ENCODE data around the gene TLR6. TPM values are rescaled to one million over a fixed set of nuclear protein-coding genes. Genes with fewer than 3 reads are reported as not detected.

Gene TLR6
- total and polyA plus RNA-seq, 10 of the 15 experiments (the other 5 are each of a cell fraction or from before 2014, with no cell fraction given) = 1.1 to 49.4 (median 12.5) TPM

GRCh38 chr4:38820329-38821061 is 36.1 kb downstream of the TLR6 start (continued):
- TF ChIP-seq SKIL (IDR thresholded peaks at IDR 0.05; ENCODE audit: low read depth, poor library complexity, severe bottlenecking) = peak; percentile 52
- TF ChIP-seq ZNF384 (IDR thresholded peaks at IDR 0.05; ENCODE audit: borderline replicate concordance, low read depth, low read length) = 0 out of 2 replicates have a peak, but pooled peaks have one; percentile 20
- peak; percentile 75; the same call in 1 of the 2 replicates for TF ChIP-seq HDGF (IDR thresholded peaks at IDR 0.05)
- no peak for TF ChIP-seq SP1 (IDR thresholded peaks at IDR 0.05; ENCODE audit: low read depth, low read length)
- peak; percentile 66 for TF ChIP-seq NBN (IDR thresholded peaks at IDR 0.05)
- peak; percentile 83 for TF ChIP-seq MTA2 (IDR thresholded peaks at IDR 0.05; ENCODE audit: low read depth)
- no peak for TF ChIP-seq CTCF (IDR thresholded peaks at IDR 0.05 in 2 of 3, conservative IDR thresholded peaks at IDR 0.05 in 1 of 3; ENCODE audit: control insufficient read depth in 2 of 3, extremely low read depth in 1 of 3, insufficient read depth in 1 of 3, low read depth in 3 of 3, low read length in 3 of 3)
- no peak for TF ChIP-seq NR2C1 (IDR thresholded peaks at IDR 0.05)
- TF ChIP-seq NFYA (IDR thresholded peaks at IDR 0.05; ENCODE audit: borderline replicate concordance, low read depth, low read length) = no peak
- peak; percentile 60; the same call in 1 of the 2 replicates for TF ChIP-seq GATAD2B (conservative IDR thresholded peaks at IDR 0.05; ENCODE audit: low read depth)
- TF ChIP-seq CREM (IDR thresholded peaks at IDR 0.05; ENCODE audit: low read depth) = 0 out of 2 replicates have a peak, but pooled peaks have one; percentile 37
- 0 out of 2 replicates have a peak, but pooled peaks have one; percentile 29 for TF ChIP-seq GABPA (IDR thresholded peaks at IDR 0.05; ENCODE audit: low read depth)
- 0 out of 2 replicates have a peak, but pooled peaks have one; percentile 51 for TF ChIP-seq MEF2A (IDR thresholded peaks at IDR 0.05; ENCODE audit: insufficient read depth, low read depth, low read length)
- no peak for TF ChIP-seq KAT2A (conservative IDR thresholded peaks at IDR 0.05; ENCODE audit: control insufficient read depth, low read depth, low read length)
- peak; percentile 22; the same call in 1 of the 3 replicates for TF ChIP-seq POU2F2 (IDR thresholded peaks at IDR 0.05; ENCODE audit: borderline replicate concordance, low read depth, low read length)
- TF ChIP-seq JUND (IDR thresholded peaks at IDR 0.05; ENCODE audit: low read depth, low read length) = peak; percentile 16; the same call in 1 of the 2 replicates
- TF ChIP-seq RAD21 (IDR thresholded peaks at IDR 0.05; ENCODE audit: insufficient read depth, low read depth, low read length) = peak; percentile 17; the same call in 1 of the 2 replicates
- peak; percentile 78 for TF ChIP-seq RELB (IDR thresholded peaks at IDR 0.05; ENCODE audit: low read depth)
- TF ChIP-seq BHLHE40 (IDR thresholded peaks at IDR 0.05; ENCODE audit: borderline replicate concordance in 1 of 2, low read depth in 2 of 2, low read length in 1 of 2) = peak; percentile 10 to 26; a peak in 1 of 4 replicates
- no peak for TF ChIP-seq YBX1 (IDR thresholded peaks at IDR 0.05)
- peak; percentile 90 to 94 for TF ChIP-seq IKZF2 (IDR thresholded peaks at IDR 0.05)
- no peak for TF ChIP-seq E4F1 (IDR thresholded peaks at IDR 0.05; ENCODE audit: borderline replicate concordance, partially characterized antibody)
